ENCODE results near the gene RNGTT.

RNGTT gene

DNA sequence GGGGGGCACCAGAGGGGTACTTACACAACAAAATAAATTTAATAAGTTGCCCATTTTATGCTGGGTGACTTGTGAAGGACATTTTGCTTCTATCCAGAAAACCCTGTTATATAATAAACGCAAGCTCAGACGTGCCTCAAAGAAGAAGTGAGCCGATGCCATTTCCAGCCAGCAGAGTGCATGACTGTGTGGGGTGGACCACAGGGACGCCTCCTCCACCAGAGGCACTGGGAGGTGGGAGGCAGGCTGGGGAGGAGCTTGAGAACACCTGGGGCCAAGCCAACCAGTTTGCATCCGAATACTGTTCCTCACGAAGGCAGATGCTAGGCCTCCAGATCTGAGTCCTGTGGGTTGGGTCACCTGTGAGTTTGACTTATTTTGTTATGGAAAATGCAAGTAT is 363.8 kb downstream of the RNGTT start:
- no peak for DNase-seq (ENCODE audit: low read depth, low spot score)

DNA sequence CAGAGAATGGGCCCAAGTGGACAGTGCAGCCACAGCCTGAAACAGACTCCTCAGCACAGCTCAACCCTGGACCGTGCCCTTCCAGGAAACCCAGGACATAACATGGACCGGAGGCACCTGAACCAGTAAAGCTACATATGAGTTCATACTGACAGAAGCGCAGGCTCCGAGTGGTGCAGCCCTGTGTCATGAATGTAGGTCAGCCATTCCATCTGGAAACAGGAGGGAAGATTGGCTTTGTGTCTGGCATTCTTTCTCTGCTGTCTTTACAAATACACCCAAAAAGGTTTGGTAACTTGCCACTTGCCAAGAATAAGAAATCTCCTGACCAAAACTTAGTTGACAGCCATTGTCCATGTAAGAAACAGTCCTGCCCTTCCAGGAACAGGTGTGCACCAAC is 366.6 kb downstream of the RNGTT start:
- DNase-seq (ENCODE audit: low read depth, low spot score) = no peak

DNA sequence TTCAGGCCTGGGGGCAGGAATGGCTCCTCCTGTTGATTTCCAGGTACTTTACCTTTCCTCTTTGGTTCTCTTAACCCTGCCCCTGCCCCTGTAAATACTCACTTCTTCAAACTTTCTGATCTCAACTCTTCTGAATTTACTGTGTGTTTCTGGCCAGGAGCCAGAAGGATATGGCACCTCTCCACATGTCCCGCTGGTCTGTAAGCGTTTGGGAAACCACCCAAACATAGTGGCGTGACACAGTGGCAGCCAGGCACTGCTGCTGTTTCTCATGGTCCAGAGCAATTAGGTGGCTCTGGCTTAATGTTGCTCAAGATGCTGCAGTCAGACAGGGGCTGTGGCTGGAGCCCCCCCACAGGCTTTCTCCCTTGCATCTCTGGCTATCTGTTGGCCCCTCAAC is 374.5 kb downstream of the RNGTT start:
- DNase-seq (ENCODE audit: low read depth, low spot score) = no peak

DNA sequence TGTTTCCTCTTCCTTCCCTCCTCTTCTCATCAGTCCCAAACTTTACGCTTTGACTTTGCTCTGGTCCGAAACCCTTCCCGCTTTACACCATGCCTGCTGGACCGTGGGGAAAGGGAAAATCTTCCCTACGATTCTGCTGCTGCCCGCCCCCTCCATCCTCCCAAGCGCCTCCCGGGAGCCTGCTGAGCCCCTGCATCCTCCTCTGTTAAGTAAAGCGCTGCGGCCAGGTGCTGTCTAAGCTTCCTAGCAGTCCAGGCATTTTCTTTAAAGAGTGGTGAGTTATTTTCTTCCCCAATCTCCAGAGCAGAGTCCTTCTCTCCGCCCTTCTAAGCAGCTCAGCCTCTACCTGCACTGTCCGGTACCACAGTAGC is 376.3 kb downstream of the RNGTT start:
- DNase-seq (ENCODE audit: low read depth, low spot score) = no peak

DNA sequence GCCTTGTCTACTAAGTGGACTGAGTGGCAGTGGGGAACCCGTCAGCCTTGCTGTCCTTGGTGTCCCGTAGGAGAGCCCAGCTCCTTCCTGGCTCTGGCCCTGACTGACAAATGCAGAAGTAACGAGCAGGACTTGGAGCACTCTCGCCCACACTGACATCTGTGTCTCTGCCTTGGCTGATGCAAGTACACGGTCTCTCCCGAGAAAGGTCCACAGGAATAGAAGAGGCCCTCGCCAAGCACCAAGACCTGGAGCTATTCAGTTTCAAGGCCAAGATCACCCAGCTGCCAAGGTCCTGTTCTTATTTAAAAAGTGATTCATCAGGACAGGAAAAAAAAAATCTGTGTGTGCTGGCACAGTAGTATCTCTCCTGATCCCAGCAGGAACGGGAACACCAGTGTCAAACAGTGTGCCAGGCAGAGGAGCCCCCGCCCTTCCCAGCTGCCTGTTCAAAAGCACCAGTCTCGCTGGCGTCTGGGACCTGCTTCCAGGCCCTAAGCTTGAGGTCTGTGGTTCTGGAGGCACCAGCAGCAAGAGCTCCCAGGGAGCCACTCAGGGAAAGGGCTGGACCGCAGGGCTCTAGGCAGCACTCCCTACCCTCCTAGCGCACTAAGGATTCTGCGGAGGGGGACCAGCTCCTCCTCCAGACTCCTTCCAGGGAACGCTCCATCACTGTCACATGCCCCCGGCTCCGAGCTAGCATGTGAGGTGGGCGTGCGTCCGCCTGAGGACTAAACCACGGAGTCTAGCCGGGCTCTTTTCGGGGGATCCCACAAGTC is 376.9 kb downstream of the RNGTT start:
- DNase-seq (ENCODE audit: low read depth, low spot score) = no peak

DNA sequence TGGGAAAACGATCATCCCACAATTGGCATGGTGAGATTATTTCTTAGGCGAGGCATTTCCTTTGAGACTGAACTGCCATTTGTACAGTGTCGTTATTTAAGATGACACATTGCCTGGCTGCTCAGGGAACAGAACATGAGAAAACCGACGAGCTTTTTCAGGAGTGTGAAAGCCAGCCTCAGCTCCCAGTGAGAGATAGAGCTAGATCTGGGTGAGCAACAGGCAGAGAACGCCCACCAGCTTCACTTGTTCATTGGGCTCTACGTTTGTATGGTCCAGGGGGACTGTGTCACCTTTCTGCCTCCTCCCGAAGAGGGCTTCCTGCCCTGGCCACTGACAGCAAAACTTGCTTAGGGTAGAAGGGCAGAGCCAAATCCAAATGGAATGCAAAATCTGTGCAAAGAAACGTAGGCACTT is 378.1 kb downstream of the RNGTT start:
- DNase-seq (ENCODE audit: low read depth, low spot score) = no peak

DNA sequence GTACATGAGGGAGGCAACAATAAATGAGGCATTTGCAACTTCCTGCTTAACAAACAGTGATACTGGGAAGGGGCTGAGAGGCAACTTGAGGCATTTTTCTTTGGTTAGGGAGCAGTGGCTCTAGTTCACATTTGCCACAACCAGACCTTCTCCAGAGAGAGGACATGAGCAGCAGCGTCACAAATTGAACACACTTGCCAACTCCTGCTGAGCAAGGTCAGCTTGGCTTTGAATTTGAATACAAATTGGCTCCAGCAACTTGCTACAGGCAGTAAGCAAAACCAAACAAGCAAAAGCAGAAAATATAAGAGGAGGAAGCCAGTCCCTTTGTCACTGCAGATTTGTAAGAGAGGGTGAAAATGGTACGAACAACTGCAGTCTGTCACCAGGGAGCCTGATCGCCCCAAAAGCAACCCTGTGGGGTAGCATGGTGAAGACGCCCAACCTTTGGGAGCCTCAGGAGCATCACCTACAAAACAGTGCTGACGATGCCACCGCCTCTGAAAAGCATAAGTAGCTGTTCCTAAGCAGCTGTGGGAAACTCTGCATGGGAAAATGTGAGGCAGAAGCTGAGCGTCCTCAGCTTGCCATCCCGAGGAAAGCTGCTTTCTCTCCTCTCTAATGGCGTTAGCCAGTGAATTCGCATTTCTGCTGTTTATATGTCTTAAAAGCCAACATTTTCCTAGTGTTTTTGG is 378.7 kb downstream of the RNGTT start:
- no peak for DNase-seq (ENCODE audit: low read depth, low spot score)

DNA sequence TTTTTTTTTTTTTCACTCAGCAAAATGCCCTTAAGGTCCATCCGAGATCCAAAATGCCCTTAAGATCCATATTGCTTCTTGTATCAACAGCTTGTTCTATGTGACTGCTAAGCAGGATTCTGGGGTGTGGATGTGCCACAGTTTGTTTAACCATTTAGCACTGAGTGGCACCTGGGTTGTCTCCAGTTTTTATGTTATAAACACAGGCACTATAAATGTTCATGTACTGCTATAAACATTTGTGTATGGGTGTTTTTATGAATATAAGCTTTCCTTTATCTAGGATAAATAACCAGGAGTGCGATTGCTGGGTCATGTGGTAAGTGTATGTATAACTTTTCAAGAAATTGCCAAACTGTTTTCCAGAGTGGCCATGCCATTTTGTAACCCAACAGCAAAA is 386.0 kb downstream of the RNGTT start:
- no peak for DNase-seq (ENCODE audit: low read depth, low spot score)

DNA sequence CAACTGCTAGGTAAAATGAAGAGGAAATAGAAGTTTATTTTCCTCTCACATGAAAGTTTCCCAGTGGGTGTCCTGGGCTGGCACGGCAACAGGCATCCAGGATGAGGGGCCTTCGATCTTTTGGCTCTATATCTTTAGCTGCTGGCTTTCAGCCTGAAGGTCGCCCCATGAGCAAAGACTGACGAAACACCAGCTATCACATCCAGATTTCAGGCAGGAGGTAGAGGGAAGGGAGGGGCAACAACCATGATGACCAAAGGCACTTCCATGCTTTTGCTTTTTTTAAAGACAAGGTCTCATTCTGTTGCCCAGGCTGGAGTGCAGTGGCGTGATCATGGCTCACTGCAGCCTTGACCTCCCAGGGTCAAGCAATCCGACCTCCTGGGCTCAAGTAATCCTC is 387.9 kb downstream of the RNGTT start:
- no peak for DNase-seq (ENCODE audit: low read depth, low spot score)

DNA sequence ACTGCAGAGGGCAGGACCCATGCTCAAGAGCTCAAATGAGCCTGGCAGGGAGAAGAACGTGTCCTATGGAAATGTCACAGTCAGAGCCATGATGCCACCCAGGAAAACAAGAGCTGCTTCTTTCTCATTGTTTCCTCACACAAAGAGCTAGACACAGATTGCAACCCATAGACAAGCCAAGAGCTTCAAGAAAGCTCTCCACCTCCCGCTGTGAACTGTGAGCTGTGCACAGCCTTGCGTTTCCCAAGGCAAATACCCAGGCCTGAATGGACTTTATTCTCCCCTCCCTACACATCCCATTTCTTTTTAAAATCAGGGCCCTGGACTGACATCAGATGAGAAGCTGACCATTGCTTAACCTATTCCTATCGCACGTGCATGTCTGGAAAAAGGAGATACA is 388.8 kb downstream of the RNGTT start:
- no peak for DNase-seq (ENCODE audit: low read depth, low spot score)

DNA sequence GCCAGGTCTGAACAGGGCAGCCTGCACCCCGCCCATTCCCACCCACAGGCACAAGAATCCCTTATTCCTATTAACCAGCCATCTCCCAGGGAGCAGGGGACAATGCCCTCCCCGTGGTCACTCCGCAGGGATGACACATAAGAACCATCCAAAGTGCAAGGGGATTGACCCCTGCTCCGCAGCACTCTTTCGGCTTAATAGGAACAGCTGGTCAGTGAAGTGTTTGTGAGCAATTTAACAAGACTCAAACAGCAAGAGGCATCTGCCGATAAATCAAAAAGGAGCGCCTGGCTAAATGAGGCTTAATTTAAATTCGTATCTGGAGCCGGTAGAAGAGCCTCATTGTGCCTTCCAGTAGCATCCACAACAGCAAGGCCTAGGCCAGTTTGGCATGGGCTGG is 389.4 kb downstream of the RNGTT start:
- DNase-seq (ENCODE audit: low read depth, low spot score) = no peak

DNA sequence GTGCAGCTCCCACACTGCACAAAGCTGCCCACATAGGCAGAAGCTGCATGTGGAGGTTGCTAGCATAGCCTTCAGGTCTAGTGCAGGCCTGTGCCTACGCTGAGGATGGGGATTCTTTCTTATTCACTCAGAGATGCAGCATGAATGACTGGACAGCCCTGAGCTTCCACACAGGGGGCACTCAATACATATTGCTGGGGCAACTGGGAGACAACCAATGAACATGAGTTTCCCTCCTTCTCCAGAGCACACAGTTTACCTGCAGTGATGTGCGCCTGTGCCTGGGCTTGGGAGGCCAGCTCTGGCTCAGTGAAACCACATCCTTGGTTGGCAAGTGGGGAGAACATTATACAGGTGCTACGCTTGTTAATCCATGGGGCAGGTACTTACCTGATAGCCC is 389.9 kb downstream of the RNGTT start:
- DNase-seq (ENCODE audit: low read depth, low spot score) = no peak

DNA sequence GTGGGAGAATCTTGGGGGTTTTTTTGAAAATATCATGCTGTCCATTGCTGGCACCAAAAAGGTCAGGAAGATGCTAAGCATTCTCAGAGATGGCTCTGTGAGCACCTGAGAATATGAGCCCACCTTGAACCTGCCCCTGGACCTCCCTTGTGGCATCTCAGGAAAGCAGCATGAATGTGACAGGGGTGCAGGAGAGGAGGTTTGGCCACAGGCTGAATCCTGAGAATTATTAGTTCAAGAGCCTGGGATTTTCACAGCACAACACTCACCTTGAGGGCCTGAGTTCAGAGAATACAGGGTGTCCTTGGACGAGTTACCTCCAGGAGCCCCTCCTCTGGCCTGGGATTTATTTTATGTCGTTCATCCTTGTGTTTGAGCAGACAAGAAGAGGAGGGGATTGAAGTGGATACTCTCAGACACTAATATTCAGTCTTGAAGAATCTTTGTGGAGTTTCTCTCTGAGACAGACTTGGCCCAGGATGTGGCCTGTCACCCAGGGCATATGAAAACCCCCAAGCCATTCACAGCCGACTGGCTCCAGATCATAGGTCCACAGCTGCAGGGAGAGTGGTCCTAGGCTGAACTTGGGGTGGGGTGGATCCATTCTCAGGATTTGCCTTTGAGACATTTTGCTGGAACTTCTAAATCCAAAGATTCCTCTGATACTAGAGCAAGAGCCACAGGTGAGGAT is 390.8 kb downstream of the RNGTT start:
- DNase-seq (ENCODE audit: low read depth, low spot score) = no peak

DNA sequence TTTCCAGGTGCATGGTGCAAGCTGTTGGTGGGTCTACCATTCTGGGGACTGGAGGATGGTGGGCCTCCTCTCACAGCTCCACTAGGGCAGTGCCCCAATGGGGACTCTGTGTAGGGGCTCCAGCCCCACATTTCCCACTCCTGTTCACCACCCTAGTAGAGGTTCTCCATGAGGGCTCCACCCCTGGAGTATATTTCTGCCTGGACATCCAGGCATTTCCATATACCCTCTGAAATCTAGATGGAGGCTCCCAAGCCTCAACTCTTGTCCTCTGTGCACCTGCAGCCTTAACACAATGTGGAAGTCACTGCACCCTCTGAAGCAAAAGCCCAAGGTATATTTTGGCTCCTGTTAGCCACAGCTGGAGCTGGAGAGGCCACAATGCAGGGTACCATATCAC is 393.5 kb downstream of the RNGTT start:
- no peak for DNase-seq (ENCODE audit: low read depth, low spot score)

DNA sequence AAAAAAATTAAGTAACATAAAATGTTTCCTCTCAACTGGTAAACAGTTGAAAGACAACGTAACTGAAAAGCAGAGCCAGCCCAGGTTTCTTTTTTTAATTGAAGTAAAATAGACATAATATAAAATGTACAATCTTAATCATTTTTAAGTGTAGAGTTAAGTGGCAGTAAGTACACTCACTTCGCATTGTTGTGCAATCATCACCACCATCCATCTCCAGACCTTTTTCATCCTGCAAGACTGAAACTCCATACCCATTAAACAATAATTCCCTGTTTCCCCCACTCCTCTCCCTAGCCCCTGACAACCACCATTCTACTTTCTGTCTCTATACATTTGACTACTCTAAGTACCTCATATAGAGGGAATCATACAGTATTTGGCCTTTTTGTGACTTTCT is 395.7 kb downstream of the RNGTT start:
- DNase-seq (ENCODE audit: low read depth, low spot score) = no peak

DNA sequence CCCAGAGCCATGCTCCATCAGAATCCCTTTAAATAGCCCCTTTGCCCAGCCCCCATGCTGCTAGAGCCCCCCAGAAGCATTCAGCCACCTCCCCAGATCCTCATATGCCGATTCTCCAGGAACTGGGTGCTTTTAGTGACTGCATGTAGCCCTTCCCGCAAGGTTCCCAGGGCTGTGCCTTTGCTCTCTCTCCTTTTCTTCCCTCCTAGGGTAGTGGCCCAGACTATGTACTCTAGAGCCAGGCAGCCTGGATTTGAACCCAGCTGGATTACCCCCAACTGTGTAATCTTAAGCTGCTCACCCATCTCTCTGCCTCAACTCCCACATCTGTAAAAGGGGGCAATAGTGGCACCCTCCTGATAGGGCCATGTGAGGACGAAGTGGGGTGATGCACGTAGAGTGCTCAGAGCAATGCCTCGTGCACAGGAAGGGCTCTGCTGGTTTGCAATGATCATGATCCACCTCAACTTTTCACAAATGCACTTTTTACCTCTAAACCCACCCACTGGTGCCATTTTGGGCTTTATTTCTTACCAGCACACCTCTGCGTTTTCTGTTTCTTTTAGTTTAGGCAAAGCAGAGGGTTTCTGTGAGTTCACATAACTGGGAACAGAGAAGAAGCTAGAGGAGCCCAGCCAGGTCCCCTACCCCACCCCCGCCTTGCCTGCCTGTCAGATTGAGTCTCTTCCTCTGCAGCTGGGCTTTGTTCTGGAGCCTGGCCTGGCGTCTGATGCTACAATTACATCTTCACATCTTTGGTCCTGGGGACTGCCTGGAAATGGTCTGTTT is 396.5 kb downstream of the RNGTT start:
- DNase-seq (ENCODE audit: low read depth, low spot score) = no peak

DNA sequence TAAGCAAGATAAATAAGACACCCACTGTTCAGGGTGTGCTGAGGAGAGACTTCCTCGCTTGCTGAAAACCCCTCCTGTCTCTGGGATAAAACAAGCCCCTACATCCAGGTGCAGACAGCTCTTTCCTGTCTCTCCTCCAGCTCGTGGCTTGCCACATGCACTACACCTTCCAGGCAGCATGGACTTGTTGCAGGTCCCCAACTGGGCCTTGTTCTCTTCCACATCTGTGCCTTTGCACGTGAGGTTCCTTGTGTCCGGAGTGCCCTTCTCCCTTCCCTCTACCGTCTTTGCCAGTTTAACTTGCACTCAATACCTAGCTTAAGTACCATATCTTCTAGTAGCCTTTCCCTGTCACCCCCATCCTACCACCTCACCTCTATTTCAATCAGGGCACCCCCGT is 397.6 kb downstream of the RNGTT start:
- no peak for DNase-seq (ENCODE audit: low read depth, low spot score)

DNA sequence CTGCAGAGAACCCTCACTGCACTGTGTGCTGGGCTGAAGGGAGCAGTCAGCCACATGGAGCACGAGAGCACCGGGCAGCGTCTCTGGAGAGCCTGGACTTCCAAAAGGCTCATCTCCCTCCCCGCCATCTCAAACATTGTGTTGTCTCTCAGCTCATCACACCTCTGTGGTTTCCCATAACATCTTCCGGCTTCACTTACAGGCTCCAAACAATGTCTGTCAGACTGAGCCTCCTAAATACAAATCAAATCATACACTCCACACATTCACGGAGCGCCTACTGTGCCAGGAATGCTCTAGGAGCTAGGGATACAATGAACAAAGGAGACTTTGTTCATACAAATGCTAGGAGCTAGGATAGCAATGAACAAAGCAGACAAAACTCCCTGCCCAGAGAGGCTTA is 398.0 kb downstream of the RNGTT start:
- DNase-seq (ENCODE audit: low read depth, low spot score) = no peak

DNA sequence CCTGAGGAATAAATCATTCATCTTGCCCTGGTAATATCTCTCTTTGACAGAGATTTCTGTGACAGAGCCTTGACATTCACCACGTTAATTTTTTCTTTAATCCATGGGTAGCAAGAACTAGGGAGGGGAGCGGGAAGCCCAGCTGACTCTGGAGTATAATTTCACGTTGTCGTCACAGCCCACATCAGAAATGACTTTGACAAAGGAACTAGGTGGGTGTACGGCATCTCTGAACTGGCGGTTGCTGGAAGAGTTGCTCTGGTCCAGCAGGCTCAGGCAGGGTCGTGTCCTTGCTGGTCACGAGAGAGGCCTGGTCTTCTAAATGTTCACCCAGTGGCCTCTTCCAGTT is 400.2 kb downstream of the RNGTT start:
- no peak for DNase-seq (ENCODE audit: low read depth, low spot score)

DNA sequence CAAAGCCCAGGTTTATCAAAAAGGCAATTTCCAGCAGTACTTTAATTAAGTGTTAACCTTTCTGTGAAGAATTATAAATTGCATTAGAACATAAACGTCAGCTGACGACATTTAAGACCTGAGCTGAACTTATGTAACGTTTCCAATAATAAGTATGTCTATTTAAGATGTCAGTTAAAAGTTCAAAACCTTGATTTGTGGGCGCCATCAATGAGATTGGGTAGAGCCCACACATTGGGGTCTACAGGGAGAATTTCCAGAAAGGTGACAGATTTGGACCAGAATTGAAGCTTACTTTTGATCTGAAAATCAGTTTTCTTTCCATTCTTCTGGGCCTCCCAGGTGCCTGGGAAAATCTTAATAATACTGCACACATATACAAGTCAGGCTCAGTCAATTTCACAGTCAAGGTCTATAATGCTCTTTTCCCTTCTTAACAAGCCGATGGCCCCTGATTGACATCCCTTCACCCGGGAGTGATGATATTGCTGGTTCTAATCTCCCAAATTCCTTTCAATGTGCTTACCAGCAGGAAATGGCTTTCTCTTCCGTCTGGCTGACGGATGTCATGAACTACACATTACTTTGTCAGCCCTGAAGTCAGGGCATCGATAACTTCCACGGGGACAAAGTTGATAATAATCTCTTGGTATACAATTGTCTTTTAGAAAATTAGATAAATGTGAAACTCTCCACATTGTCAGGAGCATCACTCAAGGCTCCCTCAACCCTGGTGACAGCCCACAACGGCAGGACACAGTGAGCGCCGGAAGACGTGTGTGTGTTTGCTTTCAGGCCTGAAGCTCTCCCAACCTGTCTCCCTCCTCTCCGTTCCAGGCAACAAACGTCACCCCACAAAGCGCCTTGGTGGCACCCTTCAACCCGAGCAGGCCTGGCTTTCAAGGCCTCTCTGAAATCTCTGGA is 400.8 kb downstream of the RNGTT start:
- no peak for DNase-seq (ENCODE audit: low read depth, low spot score)

DNA sequence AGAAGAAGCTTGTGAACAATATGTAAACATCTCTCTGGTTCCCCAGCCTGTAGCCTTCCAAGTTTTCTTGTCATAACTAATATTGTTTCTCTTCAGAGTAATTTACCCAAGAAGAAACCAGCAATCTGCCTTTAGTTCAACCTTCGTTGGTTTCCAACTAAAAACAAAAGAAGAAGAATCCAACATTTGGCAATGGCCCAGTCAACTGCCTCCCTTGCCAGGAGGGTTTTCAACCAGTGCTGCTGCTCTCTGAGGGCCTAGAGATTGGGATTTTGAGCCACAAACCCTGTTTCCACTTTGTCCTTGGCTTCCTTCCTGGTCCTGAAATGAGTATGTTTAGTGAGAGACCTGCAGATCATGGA is 401.5 kb downstream of the RNGTT start:
- no peak for DNase-seq (ENCODE audit: low read depth, low spot score)
